ENCODE results near the gene PNLIP.

PNLIP gene

DNA sequence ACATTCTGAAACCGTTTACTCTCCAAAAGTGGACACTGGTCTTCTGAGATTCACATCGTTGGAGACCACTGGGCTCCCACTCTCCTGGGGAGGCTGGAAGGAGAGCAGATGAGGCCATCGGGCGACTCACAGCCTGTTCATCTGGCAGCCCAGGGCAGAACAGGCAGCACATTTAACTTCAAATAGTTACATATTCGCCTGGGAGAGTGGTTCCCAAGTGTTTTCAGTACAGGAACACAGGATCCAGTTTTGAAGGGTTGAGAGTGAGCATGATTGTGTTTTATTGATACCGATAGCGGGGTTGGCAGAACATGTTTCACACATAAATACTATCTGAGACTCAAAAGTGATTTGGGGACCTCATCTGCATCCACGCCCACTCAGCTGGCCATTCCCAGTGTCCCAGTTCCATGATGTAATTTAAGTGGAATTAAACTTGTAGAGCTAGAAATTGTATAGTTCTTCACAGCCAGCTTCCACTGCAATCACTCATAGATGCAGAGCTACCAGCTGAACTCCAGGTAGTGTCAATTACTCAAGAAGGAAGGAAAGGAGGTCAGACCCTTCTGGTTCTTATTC lies 22.8 kb upstream of the PNLIP start:
- DNase-seq (ENCODE audit: extremely low read depth, insufficient read length) = no peak
- Histone ChIP-seq H3K36me3 (ENCODE audit: control insufficient read depth, insufficient read depth, low read length) (no peaks in the 10 kb centered on the region), H3K4me3 (replicated peaks; ENCODE audit: low read depth, low read length) (no peak overlapping the region), H3K27me3 (replicated peaks; ENCODE audit: control insufficient read depth, insufficient read depth, low read length) (no peaks in the 10 kb centered on the region)
- TF ChIP-seq, protein P1, sequence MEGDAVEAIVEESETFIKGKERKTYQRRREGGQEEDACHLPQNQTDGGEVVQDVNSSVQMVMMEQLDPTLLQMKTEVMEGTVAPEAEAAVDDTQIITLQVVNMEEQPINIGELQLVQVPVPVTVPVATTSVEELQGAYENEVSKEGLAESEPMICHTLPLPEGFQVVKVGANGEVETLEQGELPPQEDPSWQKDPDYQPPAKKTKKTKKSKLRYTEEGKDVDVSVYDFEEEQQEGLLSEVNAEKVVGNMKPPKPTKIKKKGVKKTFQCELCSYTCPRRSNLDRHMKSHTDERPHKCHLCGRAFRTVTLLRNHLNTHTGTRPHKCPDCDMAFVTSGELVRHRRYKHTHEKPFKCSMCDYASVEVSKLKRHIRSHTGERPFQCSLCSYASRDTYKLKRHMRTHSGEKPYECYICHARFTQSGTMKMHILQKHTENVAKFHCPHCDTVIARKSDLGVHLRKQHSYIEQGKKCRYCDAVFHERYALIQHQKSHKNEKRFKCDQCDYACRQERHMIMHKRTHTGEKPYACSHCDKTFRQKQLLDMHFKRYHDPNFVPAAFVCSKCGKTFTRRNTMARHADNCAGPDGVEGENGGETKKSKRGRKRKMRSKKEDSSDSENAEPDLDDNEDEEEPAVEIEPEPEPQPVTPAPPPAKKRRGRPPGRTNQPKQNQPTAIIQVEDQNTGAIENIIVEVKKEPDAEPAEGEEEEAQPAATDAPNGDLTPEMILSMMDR (IDR thresholded peaks at IDR 0.05; ENCODE audit: insufficient read depth, low read length, poor library complexity, severe bottlenecking) = no peak

DNA sequence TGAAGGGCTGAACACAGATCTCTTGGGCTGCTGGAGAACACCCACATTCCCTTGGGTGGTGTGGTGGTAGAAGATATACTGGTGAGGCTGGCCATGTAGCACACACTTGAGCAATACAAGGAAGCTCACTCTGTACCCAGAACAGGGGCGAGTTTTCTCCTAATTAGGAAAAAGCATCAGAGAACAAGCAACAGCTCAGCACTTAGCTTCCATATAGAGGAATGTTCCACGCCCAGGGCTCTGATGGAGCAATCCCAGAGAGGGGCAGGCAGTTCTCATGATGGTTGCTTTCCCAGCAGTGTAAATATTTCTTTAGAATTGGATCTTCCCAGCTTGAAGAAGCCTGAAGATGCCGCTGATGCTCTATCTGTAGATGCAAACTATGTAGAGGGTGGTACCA lies 21.0 kb upstream of the PNLIP start:
- no peak overlapping the region for H3K4me3 ChIP-seq (replicated peaks; ENCODE audit: low read depth, low read length)
- TF ChIP-seq, protein P1 (IDR thresholded peaks at IDR 0.05; ENCODE audit: insufficient read depth, low read length, poor library complexity, severe bottlenecking) = no peak
- no peak for DNase-seq (ENCODE audit: extremely low read depth, insufficient read length)

DNA sequence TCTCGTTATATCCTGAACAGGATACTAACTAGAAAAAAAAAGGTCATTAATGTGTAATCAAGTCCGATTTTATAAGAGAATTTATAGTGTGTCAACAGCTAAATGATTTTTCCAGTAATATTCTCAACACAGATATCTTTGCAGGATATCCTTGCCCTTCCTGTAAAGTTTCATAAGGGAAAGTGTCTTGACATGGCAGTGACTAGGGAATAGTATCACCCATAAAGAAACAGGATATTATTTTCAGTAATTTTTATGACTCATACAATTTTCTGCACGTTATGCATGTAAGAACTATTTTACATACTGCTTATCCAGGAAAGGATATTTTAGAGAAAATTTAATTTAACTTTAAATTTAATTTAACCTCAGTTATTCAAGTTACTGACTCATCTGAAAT lies 19.5 kb upstream of the PNLIP start:
- no peaks in the 10 kb centered on the region for H3K36me3 ChIP-seq (ENCODE audit: control insufficient read depth, insufficient read depth, low read length)
- H3K4me3 ChIP-seq (replicated peaks; ENCODE audit: low read depth, low read length) = no peak overlapping the region
- TF ChIP-seq, protein P1 (IDR thresholded peaks at IDR 0.05; ENCODE audit: insufficient read depth, low read length, poor library complexity, severe bottlenecking) = no peak
- no peak for DNase-seq (ENCODE audit: extremely low read depth, insufficient read length)
- no peaks in the 10 kb centered on the region for H3K27me3 ChIP-seq (replicated peaks; ENCODE audit: control insufficient read depth, insufficient read depth, low read length)

More for the DNA sequence above, 21.0 kb upstream of the PNLIP start:
- H3K36me3 ChIP-seq (ENCODE audit: control insufficient read depth, insufficient read depth, low read length) = no peaks in the 10 kb centered on the region
- no peaks in the 10 kb centered on the region for H3K27me3 ChIP-seq (replicated peaks; ENCODE audit: control insufficient read depth, insufficient read depth, low read length)

- TF ChIP-seq, protein P1 (IDR thresholded peaks at IDR 0.05; ENCODE audit: insufficient read depth, low read length, poor library complexity, severe bottlenecking) = no peak
- Histone ChIP-seq H3K27me3 (replicated peaks; ENCODE audit: control insufficient read depth, insufficient read depth, low read length) (no peaks in the 10 kb centered on the region), H3K4me3 (replicated peaks; ENCODE audit: low read depth, low read length) (no peak overlapping the region), H3K36me3 (ENCODE audit: control insufficient read depth, insufficient read depth, low read length) (no peaks in the 10 kb centered on the region)
- DNase-seq (ENCODE audit: extremely low read depth, insufficient read length) = no peak
These were observed 8.9 kb upstream of the PNLIP start for GRCh38 chr10:116536810-116537209.

DNA sequence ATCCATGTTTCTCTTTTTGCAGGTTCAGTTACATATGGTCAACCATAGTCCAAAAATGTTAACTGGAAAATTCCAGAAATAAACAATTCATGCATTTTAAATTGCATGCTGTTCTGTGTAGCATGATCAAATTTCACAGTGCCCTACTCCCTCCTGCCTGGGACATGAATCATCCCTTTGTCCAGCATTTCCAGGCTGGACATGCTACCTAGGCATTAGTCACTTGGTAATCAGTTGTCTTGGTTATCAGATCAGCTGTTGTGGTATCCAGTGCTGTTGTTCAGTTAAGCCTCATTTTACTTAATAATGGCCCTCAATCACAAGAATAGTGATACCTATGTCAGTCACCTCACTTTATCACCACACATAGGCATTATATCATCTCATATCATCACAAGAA lies 7.3 kb upstream of the PNLIP start:
- Histone ChIP-seq H3K4me3 (replicated peaks; ENCODE audit: low read depth, low read length) (no peak overlapping the region), H3K27me3 (replicated peaks; ENCODE audit: control insufficient read depth, insufficient read depth, low read length) (no peaks in the 10 kb centered on the region), H3K36me3 (ENCODE audit: control insufficient read depth, insufficient read depth, low read length) (no peaks in the 10 kb centered on the region)
- TF ChIP-seq, protein P1 (IDR thresholded peaks at IDR 0.05; ENCODE audit: insufficient read depth, low read length, poor library complexity, severe bottlenecking) = no peak
- DNase-seq (ENCODE audit: extremely low read depth, insufficient read length) = no peak

- no peak for DNase-seq (ENCODE audit: extremely low read depth, insufficient read length)
- Histone ChIP-seq H3K27me3 (replicated peaks; ENCODE audit: control insufficient read depth, insufficient read depth, low read length) (no peaks in the 10 kb centered on the region), H3K36me3 (ENCODE audit: control insufficient read depth, insufficient read depth, low read length) (no peaks in the 10 kb centered on the region), H3K4me3 (replicated peaks; ENCODE audit: low read depth, low read length) (no peak overlapping the region)
- TF ChIP-seq, protein P1 (IDR thresholded peaks at IDR 0.05; ENCODE audit: insufficient read depth, low read length, poor library complexity, severe bottlenecking) = no peak
These were observed 6.7 kb upstream of the PNLIP start for GRCh38 chr10:116538992-116539391.

Measured in GM06990 (cell line).